ENCODE data around the gene HMCN1.
A peak's percentile ranks its signal among the peaks of the same experiment; 100 is the strongest.
"Not testable (repeated sequence)": the region's sequence is repeated elsewhere in the genome, so short reads cannot be mapped to it uniquely, and the experiment has no call there.

Gene HMCN1

DNA sequence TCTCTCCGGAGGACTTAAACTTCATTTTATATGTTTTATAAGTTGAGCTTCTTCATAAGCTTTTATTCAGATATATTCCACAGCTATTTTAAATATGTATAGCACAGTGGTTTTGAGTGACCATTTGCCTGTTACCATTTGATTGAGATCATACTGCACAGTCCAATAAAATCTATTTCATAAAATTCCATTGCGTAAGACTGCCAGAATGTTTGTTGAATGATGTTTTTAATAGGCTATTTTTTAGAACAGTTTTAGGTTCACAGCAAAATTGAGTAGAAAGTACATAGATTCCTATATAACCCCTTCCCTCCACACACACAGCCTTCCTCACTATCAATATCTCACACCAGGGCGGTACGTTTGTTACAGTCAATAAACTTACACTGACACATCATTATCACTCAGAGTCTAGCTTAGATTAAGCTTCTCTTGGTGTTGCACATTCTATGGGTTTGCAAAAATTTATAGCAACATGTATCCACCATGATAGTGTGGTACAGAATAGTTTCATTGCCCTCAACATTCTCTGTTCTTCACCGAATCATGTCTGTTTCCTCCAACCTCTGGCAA, 433.0 kb downstream of the HMCN1 start:
- TF ChIP-seq Cebpa-rat (IDR thresholded peaks at IDR 0.05), result no peak
- H3K27me3 ChIP-seq, result no peaks in the 10 kb centered on the region
- no peak overlapping the region for H3K27ac ChIP-seq
- no peaks in the 10 kb centered on the region for H3K9me3 ChIP-seq
- no peak overlapping the region for H3K4me3 ChIP-seq
- H3K4me2 ChIP-seq, result no peak overlapping the region
- H4K20me1 ChIP-seq, result no peaks in the 10 kb centered on the region
- H3K4me1 ChIP-seq, result no peaks in the 10 kb centered on the region
- no peaks in the 10 kb centered on the region for H3K36me3 ChIP-seq
- no peak overlapping the region for H3K9ac ChIP-seq

DNA sequence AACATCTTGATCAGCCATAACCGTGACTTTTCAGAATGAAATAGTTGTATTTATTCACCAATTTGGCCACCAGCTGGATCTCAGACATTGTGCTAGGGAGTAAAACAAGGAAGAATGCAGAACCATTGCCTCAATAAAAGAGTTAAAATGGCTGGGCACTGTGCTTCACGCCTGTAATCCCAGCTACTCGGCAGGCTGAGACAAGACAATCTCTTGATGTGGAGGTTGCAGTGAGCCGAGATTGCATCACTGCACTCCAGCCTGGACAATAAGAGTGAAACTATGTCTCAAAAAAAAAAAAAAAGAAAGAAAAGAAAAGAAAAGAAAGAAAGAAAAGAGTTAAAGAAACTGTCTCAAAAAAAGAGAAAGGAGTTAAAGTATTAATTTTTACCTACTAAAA, 441.4 kb downstream of the HMCN1 start:
- Histone ChIP-seq H3K4me1 (no peaks in the 10 kb centered on the region), H3K4me3 (no peak overlapping the region), H3K9ac (no peak overlapping the region), H3K9me3 (no peaks in the 10 kb centered on the region), H3K27me3 (no peaks in the 10 kb centered on the region), H3K36me3 (no peaks in the 10 kb centered on the region), H3K27ac (no peak overlapping the region), H4K20me1 (no peaks in the 10 kb centered on the region), H3K4me2 (no peak overlapping the region)
- no peak for TF ChIP-seq Cebpa-rat (IDR thresholded peaks at IDR 0.05)

GRCh38 chr1:186178426-186179043, 444.3 kb downstream of the HMCN1 start:
- Histone ChIP-seq H3K9me3 (no peaks in the 10 kb centered on the region), H3K9ac (no peak overlapping the region), H4K20me1 (no peaks in the 10 kb centered on the region), H3K27ac (no peak overlapping the region), H3K36me3 (no peaks in the 10 kb centered on the region), H3K27me3 (no peaks in the 10 kb centered on the region), H3K4me1 (peaks cover under 1% of the 10 kb centered on the region; the same call in 1 of the 2 replicates), H3K4me2 (no peak overlapping the region), H3K4me3 (no peak overlapping the region)
- TF ChIP-seq Cebpa-rat (IDR thresholded peaks at IDR 0.05), result no peak

DNA sequence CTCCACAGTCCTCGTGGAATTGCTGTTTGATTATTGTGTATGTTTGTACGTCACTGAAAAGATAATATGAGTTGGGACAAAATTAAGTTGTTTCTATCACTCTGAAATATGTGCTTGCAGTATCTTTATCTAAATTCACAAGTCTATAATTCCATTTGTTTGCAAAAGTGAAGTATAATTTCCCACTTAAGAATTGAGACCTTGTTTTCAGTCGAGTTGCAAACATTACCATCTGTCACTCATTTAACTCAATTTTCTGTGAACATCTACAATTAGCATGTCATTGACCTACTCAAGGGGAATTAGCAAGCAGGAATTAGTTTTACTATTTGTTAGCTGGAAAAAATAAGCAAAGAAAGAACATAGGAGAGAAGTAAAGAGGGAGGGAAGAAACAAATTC, 445.0 kb downstream of the HMCN1 start:
- Histone ChIP-seq H3K4me3 (no peak overlapping the region), H4K20me1 (no peaks in the 10 kb centered on the region), H3K4me1 (peaks cover 7% of the 10 kb centered on the region), H3K27ac (no peak overlapping the region), H3K36me3 (no peaks in the 10 kb centered on the region), H3K9me3 (no peaks in the 10 kb centered on the region), H3K27me3 (no peaks in the 10 kb centered on the region), H3K9ac (no peak overlapping the region), H3K4me2 (no peak overlapping the region)
- TF ChIP-seq Cebpa-rat (IDR thresholded peaks at IDR 0.05), result no peak

DNA sequence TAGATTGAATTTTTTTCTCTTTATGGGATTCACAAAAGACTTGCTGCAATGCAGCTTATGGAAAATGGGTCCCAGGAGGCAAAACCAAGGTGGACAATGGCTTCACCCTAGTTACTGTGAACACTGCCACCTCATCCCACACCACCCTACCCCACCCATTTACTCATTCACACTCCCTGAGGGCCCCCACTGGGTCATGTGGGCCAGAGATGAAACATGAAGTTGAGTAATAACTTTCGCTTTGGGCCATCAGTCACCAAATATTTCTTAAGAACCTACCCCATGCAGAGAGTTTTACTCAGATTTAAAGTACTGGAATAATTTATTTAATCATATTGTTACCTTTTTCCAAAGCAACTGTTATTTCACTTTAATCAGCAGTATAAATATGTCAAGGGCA, 449.0 kb downstream of the HMCN1 start:
- Histone ChIP-seq H3K27ac (no peak overlapping the region), H3K4me3 (no peak overlapping the region), H3K36me3 (no peaks in the 10 kb centered on the region), H3K9me3 (no peaks in the 10 kb centered on the region), H3K4me1 (peaks cover 9% of the 10 kb centered on the region), H4K20me1 (no peaks in the 10 kb centered on the region), H3K9ac (no peak overlapping the region), H3K4me2 (no peak overlapping the region), H3K27me3 (no peaks in the 10 kb centered on the region; the same call in 1 of the 2 replicates)
- TF ChIP-seq Cebpa-rat (IDR thresholded peaks at IDR 0.05), result no peak

DNA sequence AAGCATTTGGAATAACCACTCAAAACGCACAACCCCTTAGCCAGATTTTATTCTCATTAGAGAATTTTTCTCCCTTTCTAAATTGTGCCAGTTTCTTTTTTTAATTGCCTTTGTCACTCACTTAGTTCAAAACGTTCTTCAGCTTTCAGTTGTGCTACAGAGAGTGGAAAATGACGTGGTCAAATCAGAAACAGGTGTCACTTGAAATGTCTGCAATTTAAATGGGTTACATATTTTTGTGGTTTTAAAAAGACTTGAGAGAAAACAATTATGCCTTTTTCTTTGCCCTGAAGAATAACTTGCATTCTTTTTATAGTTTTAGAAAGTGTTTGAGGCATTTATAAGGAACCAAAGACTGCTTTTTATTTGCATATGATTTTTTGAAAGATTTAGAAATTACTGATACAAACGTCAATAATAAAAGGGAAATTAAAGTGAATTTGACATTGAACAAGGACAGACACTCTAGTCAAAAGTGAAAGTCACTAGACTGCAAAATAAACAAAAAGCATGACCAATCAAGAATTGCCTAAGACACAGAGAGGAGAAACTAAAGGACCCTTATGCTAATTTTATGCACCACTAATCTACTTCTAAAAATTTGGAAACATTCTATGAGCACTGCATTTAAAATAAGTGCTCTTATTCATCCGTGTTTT, 449.9 kb downstream of the HMCN1 start:
- Histone ChIP-seq H3K4me2 (peak overlapping the region; percentile 25), H3K9me3 (no peaks in the 10 kb centered on the region), H3K27ac (no peak overlapping the region), H3K9ac (no peak overlapping the region), H3K36me3 (no peaks in the 10 kb centered on the region), H4K20me1 (no peaks in the 10 kb centered on the region), H3K27me3 (no peaks in the 10 kb centered on the region; the same call in 1 of the 2 replicates), H3K4me1 (peaks cover 9% of the 10 kb centered on the region), H3K4me3 (no peak overlapping the region)
- TF ChIP-seq Cebpa-rat (IDR thresholded peaks at IDR 0.05), result no peak

- H3K4me3 ChIP-seq, H3K36me3 ChIP-seq, H3K27ac ChIP-seq, H4K20me1 ChIP-seq, H3K27me3 ChIP-seq, H3K9ac ChIP-seq, H3K4me1 ChIP-seq, H3K9me3 ChIP-seq, H3K4me2 ChIP-seq: not testable (repeated sequence)
Measured at GRCh38 chr1:186186251-186186650, 452.1 kb downstream of the HMCN1 start.

- Histone ChIP-seq H3K9ac (no peak overlapping the region), H3K4me3 (no peak overlapping the region), H3K4me1 (peaks cover 9% of the 10 kb centered on the region), H3K27me3 (no peaks in the 10 kb centered on the region; the same call in 1 of the 2 replicates), H3K9me3 (no peaks in the 10 kb centered on the region), H4K20me1 (no peaks in the 10 kb centered on the region), H3K4me2 (no peak overlapping the region), H3K27ac (no peak overlapping the region), H3K36me3 (no peaks in the 10 kb centered on the region)
- no peak for TF ChIP-seq Cebpa-rat (IDR thresholded peaks at IDR 0.05)
Measured at GRCh38 chr1:186187601-186188000, 453.4 kb downstream of the HMCN1 start.

- Histone ChIP-seq H3K4me2 (no peak overlapping the region), H3K36me3 (no peaks in the 10 kb centered on the region), H4K20me1 (no peaks in the 10 kb centered on the region), H3K4me3 (no peak overlapping the region), H3K27me3 (no peaks in the 10 kb centered on the region; the same call in 1 of the 2 replicates), H3K27ac (no peak overlapping the region), H3K9me3 (no peaks in the 10 kb centered on the region), H3K9ac (no peak overlapping the region), H3K4me1 (peaks cover 9% of the 10 kb centered on the region)
- no peak for TF ChIP-seq Cebpa-rat (IDR thresholded peaks at IDR 0.05)
Measured at GRCh38 chr1:186188004-186188539, 453.9 kb downstream of the HMCN1 start.

GRCh38 chr1:186188736-186189135, 454.5 kb downstream of the HMCN1 start:
- no peak overlapping the region for H3K4me2 ChIP-seq
- no peak overlapping the region for H3K27ac ChIP-seq
- no peaks in the 10 kb centered on the region for H3K36me3 ChIP-seq
- no peaks in the 10 kb centered on the region for H4K20me1 ChIP-seq
- H3K4me3 ChIP-seq, result no peak overlapping the region
- TF ChIP-seq Cebpa-rat (IDR thresholded peaks at IDR 0.05), result no peak
- H3K4me1 ChIP-seq, result peaks cover 7% of the 10 kb centered on the region
- H3K9me3 ChIP-seq, result no peaks in the 10 kb centered on the region
- H3K27me3 ChIP-seq, result no peaks in the 10 kb centered on the region; the same call in 1 of the 2 replicates
- H3K9ac ChIP-seq, result no peak overlapping the region
